Liver (tissue), 9 donors: Measurements from ENCODE around the gene SIK1. TPM values are rescaled to one million over a fixed set of nuclear protein-coding genes. Genes with fewer than 3 reads are reported as not detected.
A peak's percentile ranks its signal among the peaks of the same experiment; 100 is the strongest.

Experiments
- DNase-seq: peaks from one replicate; pipeline ENCODE4 v3.0.0-alpha.2; 2017; ENCODE audit warnings: low spot score
- H3K27ac ChIP-seq, 2 donors: one replicate each; pipeline ENCODE4 v1.7.0; 2013; ENCODE audit warnings: inconsistent platforms in 2 of 2, low read length in 2 of 2, control low read depth in 1 of 2, low read depth in 1 of 2, mild to moderate bottlenecking in 1 of 2
- H3K27me3 ChIP-seq, 4 donors: one replicate each; pipeline versions ENCODE4 v1.6.1 to v1.7.0; 2013; ENCODE audit warnings: low read length in 3 of 4, inconsistent platforms in 1 of 4, mild to moderate bottlenecking in 1 of 4, moderate library complexity in 1 of 4; ENCODE audit not compliant: control insufficient read depth in 4 of 4, insufficient read depth in 4 of 4
- H3K36me3 ChIP-seq, 4 donors: one replicate each; pipeline versions ENCODE4 v1.6.1 to v1.7.0; 2013; ENCODE audit warnings: low read length in 3 of 4, mild to moderate bottlenecking in 3 of 4, low read depth in 1 of 4, moderate library complexity in 1 of 4; ENCODE audit not compliant: control insufficient read depth in 4 of 4, insufficient read depth in 3 of 4
- H3K4me1 ChIP-seq, 4 donors: one replicate each; pipeline versions ENCODE4 v1.6.1 to v1.7.0; 2013; ENCODE audit warnings: low read length in 3 of 4, mild to moderate bottlenecking in 3 of 4, moderate library complexity in 1 of 4; ENCODE audit not compliant: control insufficient read depth in 4 of 4, insufficient read depth in 4 of 4
- H3K4me3 ChIP-seq, 3 donors: one replicate each; pipeline versions ENCODE4 v1.6.1 to v1.7.0; 2013; ENCODE audit warnings: low read length in 3 of 3, control low read depth in 1 of 3, low read depth in 1 of 3, mild to moderate bottlenecking in 1 of 3
- H3K9ac ChIP-seq, 2 donors: one replicate each; pipeline ENCODE4 v1.7.0; 2013; ENCODE audit warnings: low read length in 2 of 2, mild to moderate bottlenecking in 2 of 2, moderate library complexity in 2 of 2, control low read depth in 1 of 2, low read depth in 1 of 2
- H3K9me3 ChIP-seq, 4 donors: one replicate each; pipeline versions ENCODE4 v1.6.1 to v1.7.0; 2013; ENCODE audit warnings: low read length in 3 of 4; ENCODE audit not compliant: control insufficient read depth in 4 of 4
- EGR1 ChIP-seq, 2 donors: IDR thresholded peaks; 2 replicates each; pipeline ENCODE4 v1.6.1; 2016 to 2018; ENCODE audit warnings: antibody characterized with exemption in 2 of 2, low read depth in 2 of 2
- FOXA2 ChIP-seq: IDR thresholded peaks from 2 replicates; pipeline ENCODE4 v1.6.1; 2016; ENCODE audit warnings: antibody characterized with exemption
- GABPA ChIP-seq, 2 donors: IDR thresholded peaks in 1 of 2; conservative IDR thresholded peaks in 1 of 2; 2 replicates each; pipeline ENCODE4 v1.6.1; 2016; ENCODE audit warnings: antibody characterized with exemption in 2 of 2, mild to moderate bottlenecking in 1 of 2, moderate library complexity in 1 of 2
- HNF4A ChIP-seq, 2 donors: conservative IDR thresholded peaks; 2 replicates each; pipeline ENCODE4 v1.6.1; 2016; ENCODE audit warnings: antibody characterized with exemption in 2 of 2, mild to moderate bottlenecking in 2 of 2
- HNF4G ChIP-seq: IDR thresholded peaks from 2 replicates; pipeline ENCODE4 v1.6.1; 2016; ENCODE audit warnings: antibody characterized with exemption
- MAX ChIP-seq: IDR thresholded peaks from 2 replicates; pipeline ENCODE4 v1.6.1; 2016; ENCODE audit warnings: antibody characterized with exemption
- NR2F2 ChIP-seq: IDR thresholded peaks from 2 replicates; pipeline ENCODE4 v1.6.1; 2016; ENCODE audit warnings: antibody characterized with exemption
- RAD21 ChIP-seq, 2 donors: IDR thresholded peaks; 2 replicates each; pipeline ENCODE4 v1.6.1; 2016; ENCODE audit warnings: antibody characterized with exemption in 2 of 2, mild to moderate bottlenecking in 2 of 2
- RXRA ChIP-seq, 2 donors: IDR thresholded peaks; 2 replicates each; pipeline ENCODE4 v1.6.1; 2017 to 2018; ENCODE audit warnings: antibody characterized with exemption in 2 of 2, mild to moderate bottlenecking in 1 of 2
- SP1 ChIP-seq: IDR thresholded peaks from 2 replicates; pipeline ENCODE4 v1.6.1; 2018; ENCODE audit warnings: antibody characterized with exemption, mild to moderate bottlenecking
- YY1 ChIP-seq: IDR thresholded peaks from 2 replicates; pipeline ENCODE4 v1.6.1; 2016; ENCODE audit warnings: antibody characterized with exemption, mild to moderate bottlenecking
- ZBTB33 ChIP-seq: IDR thresholded peaks from 2 replicates; pipeline ENCODE4 v1.6.1; 2016; ENCODE audit warnings: antibody characterized with exemption
- WGBS: extraction: QIAGEN DNeasy Blood & Tissue Kit; methylation state at CpG from one replicate; pipeline ENCODE4 v1.1.7; 2013; 5-methylcytosine and 5-hydroxymethylcytosine counted together
- polyA plus RNA-seq, 2 donors: library from polyadenylated mRNA; stranded (reverse) in 1 of 2; unstranded in 1 of 2; fragments of 200-250 nt in 1 of 2; fragments of >200 nt in 1 of 2; fragmentation: Nextera tagmentation in 1 of 2; extraction: Ambion mirVana in 1 of 2; gene quantifications; one replicate each; pipeline versions ENCODE4 v1.2.1 to v1.2.3, GENCODE V29; 2013 to 2015
- total RNA-seq, 2 donors: library from RNA; depleted of rRNA; stranded (reverse); fragments of >200 nt; gene quantifications; one replicate each; pipeline ENCODE4 v1.2.3, GENCODE V29; 2014
- donor health status: healthy.
- donor health status: healthy.
- donor health status: healthy.
- donor health status: healthy.
- donor health status: healthy.

The SIK1 gene
- total and polyA plus RNA-seq, 4 donors, result 0.53 to 1.8 (median 1.3) TPM

- no peak for DNase-seq
- Histone ChIP-seq H3K27ac (no peak overlapping the region), H3K36me3 (no peaks in the 10 kb centered on the region), H3K9ac (no peak overlapping the region), H3K27me3 (no peaks in the 10 kb centered on the region), H3K4me1 (no peaks in the 10 kb centered on the region), H3K4me3 (no peak overlapping the region), H3K9me3 (no peaks in the 10 kb centered on the region)
- TF ChIP-seq FOXA2 (no peak), HNF4A (conservative IDR thresholded peaks at IDR 0.05) (no peak), MAX (no peak)
- 77% methylated on average over 14 of the region's 14 CpGs for WGBS
Measured at GRCh38 chr21:43369124-43369523, 57.8 kb downstream of the SIK1 start.

GRCh38 chr21:43368685-43369084 lies 58.2 kb downstream of the SIK1 start:
- Histone ChIP-seq H3K4me1 (no peaks in the 10 kb centered on the region), H3K9ac (no peak overlapping the region), H3K36me3 (no peaks in the 10 kb centered on the region), H3K27me3 (no peaks in the 10 kb centered on the region), H3K4me3 (no peak overlapping the region), H3K9me3 (no peaks in the 10 kb centered on the region), H3K27ac (no peak overlapping the region)
- no peak for DNase-seq
- 92% methylated on average over 6 of the region's 6 CpGs for WGBS
- TF ChIP-seq RAD21 (IDR thresholded peaks at IDR 0.05) (no peak), RXRA (IDR thresholded peaks at IDR 0.05) (no peak), HNF4G (no peak)

GRCh38 chr21:43367859-43368258 lies 59.1 kb downstream of the SIK1 start:
- TF ChIP-seq GABPA (IDR thresholded peaks at IDR 0.05 in 1 of 2, conservative IDR thresholded peaks at IDR 0.05 in 1 of 2) (no peak), FOXA2 (no peak), YY1 (no peak), EGR1 (IDR thresholded peaks at IDR 0.05; ENCODE audit: low read depth in 2 of 2) (no peak), ZBTB33 (no peak), RXRA (IDR thresholded peaks at IDR 0.05) (no peak), SP1 (no peak)
- Histone ChIP-seq H3K27ac (no peak overlapping the region), H3K36me3 (no peaks in the 10 kb centered on the region), H3K4me1 (no peaks in the 10 kb centered on the region), H3K9me3 (no peaks in the 10 kb centered on the region), H3K9ac (no peak overlapping the region), H3K27me3 (no peaks in the 10 kb centered on the region), H3K4me3 (no peak overlapping the region)
- whole genome bisulfite sequencing, result 84% methylated on average over 4 of the region's 4 CpGs
- no peak for DNase-seq

GRCh38 chr21:43367296-43367695 lies 59.6 kb downstream of the SIK1 start:
- DNase-seq, result no peak
- H3K9ac ChIP-seq, result no peak overlapping the region
- H3K9me3 ChIP-seq, result no peaks in the 10 kb centered on the region
- H3K27ac ChIP-seq, result no peak overlapping the region
- TF ChIP-seq NR2F2 (no peak), RXRA (IDR thresholded peaks at IDR 0.05) (peak in 1 of 2 donors; percentile 17)
- 85% methylated on average over 16 of the region's 16 CpGs for WGBS
- no peaks in the 10 kb centered on the region for H3K4me1 ChIP-seq
- H3K27me3 ChIP-seq, result no peaks in the 10 kb centered on the region
- H3K4me3 ChIP-seq, result no peak overlapping the region
- H3K36me3 ChIP-seq, result no peaks in the 10 kb centered on the region
